ENCODE measurements around the gene CD27. TPM values are rescaled to one million over a fixed set of nuclear protein-coding genes. Genes with fewer than 3 reads are reported as not detected.
"Not testable (repeated sequence)": the region's sequence is repeated elsewhere in the genome, so short reads cannot be mapped to it uniquely, and the experiment has no call there.

CD27 gene
- total RNA-seq, 2 experiments from 2014 or later = 18.0 to 48.3 TPM

GRCh38 chr12:6476489-6476888, 31.7 kb downstream of the CD27 start:
- peaks cover under 1% of the 10 kb centered on the region for H3K4me1 ChIP-seq (ENCODE audit: insufficient read depth, low read length, poor library complexity, severe bottlenecking)
- CTCF ChIA-PET (ENCODE audit: unreplicated experiment) = no interaction called here
- POLR2A ChIA-PET = no interaction called here

GRCh38 chr12:6477601-6478377, 33.0 kb downstream of the CD27 start:
- H2AFZ ChIP-seq (ENCODE audit: low read length); H3K79me2 ChIP-seq (ENCODE audit: insufficient read depth, low read depth, low read length); H3K4me2 ChIP-seq (ENCODE audit: low read length); H3K4me3 ChIP-seq (ENCODE audit: low read depth, low read length, poor library complexity, severe bottlenecking); H3K9me3 ChIP-seq (ENCODE audit: low read length); H4K20me1 ChIP-seq (ENCODE audit: insufficient read depth, low read length); H3K9me2 ChIP-seq (ENCODE audit: insufficient read depth, low read length); BruUV-seq (replicated peaks); H3K4me1 ChIP-seq (ENCODE audit: insufficient read depth, low read length, poor library complexity, severe bottlenecking); intact Hi-C loops (cut with micrococcal nuclease; ENCODE audit: unreplicated experiment); CTCF ChIA-PET (ENCODE audit: unreplicated experiment); DNase-seq (ENCODE audit: low spot score); H3K36me3 ChIP-seq (ENCODE audit: insufficient read depth, low read length); H3K27ac ChIP-seq (ENCODE audit: low read depth, low read length, poor library complexity, severe bottlenecking): not testable (repeated sequence)
- POLR2A ChIA-PET = interaction anchor here (0.7 kb wide), 1 partner anchor 30 kb away, joined by 3 read pairs; no protein-coding TSS in a partner anchor

More at GRCh38 chr12:6476489-6476888, 31.7 kb downstream of the CD27 start:
- no peaks in the 10 kb centered on the region for H3K9me3 ChIP-seq (ENCODE audit: low read length)
- DNase-seq (ENCODE audit: low spot score) = no peak
- H3K36me3 ChIP-seq (ENCODE audit: insufficient read depth, low read length) = no peaks in the 10 kb centered on the region
- no peak overlapping the region for H3K27ac ChIP-seq (ENCODE audit: low read depth, low read length, poor library complexity, severe bottlenecking)
- H3K9me2 ChIP-seq (ENCODE audit: insufficient read depth, low read length) = no peaks in the 10 kb centered on the region
- no peak for TF ChIP-seq EZH2phosphoT487 (IDR thresholded peaks at IDR 0.05; ENCODE audit: borderline replicate concordance, low read depth, low read length)
- TF ChIP-seq, protein P1, sequence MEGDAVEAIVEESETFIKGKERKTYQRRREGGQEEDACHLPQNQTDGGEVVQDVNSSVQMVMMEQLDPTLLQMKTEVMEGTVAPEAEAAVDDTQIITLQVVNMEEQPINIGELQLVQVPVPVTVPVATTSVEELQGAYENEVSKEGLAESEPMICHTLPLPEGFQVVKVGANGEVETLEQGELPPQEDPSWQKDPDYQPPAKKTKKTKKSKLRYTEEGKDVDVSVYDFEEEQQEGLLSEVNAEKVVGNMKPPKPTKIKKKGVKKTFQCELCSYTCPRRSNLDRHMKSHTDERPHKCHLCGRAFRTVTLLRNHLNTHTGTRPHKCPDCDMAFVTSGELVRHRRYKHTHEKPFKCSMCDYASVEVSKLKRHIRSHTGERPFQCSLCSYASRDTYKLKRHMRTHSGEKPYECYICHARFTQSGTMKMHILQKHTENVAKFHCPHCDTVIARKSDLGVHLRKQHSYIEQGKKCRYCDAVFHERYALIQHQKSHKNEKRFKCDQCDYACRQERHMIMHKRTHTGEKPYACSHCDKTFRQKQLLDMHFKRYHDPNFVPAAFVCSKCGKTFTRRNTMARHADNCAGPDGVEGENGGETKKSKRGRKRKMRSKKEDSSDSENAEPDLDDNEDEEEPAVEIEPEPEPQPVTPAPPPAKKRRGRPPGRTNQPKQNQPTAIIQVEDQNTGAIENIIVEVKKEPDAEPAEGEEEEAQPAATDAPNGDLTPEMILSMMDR (conservative IDR thresholded peaks at IDR 0.05; ENCODE audit: low read length) = no peak
- H3K79me2 ChIP-seq (ENCODE audit: insufficient read depth, low read depth, low read length) = no peaks in the 10 kb centered on the region
- H3K4me3 ChIP-seq (ENCODE audit: low read depth, low read length, poor library complexity, severe bottlenecking) = no peak overlapping the region
- no peak overlapping the region for H2AFZ ChIP-seq (ENCODE audit: low read length)
- no peak overlapping the region for H3K4me2 ChIP-seq (ENCODE audit: low read length)
- intact Hi-C loops (cut with micrococcal nuclease; ENCODE audit: unreplicated experiment) = no loop called here
- no peaks in the 10 kb centered on the region for H4K20me1 ChIP-seq (ENCODE audit: insufficient read depth, low read length)
- BruUV-seq (replicated peaks) = no TSS peak

- POLR2A ChIA-PET = no interaction called here
- no peaks in the 10 kb centered on the region for H4K20me1 ChIP-seq (ENCODE audit: insufficient read depth, low read length)
- H3K36me3 ChIP-seq (ENCODE audit: insufficient read depth, low read length) = no peaks in the 10 kb centered on the region
- H2AFZ ChIP-seq (ENCODE audit: low read length) = no peak overlapping the region
- intact Hi-C loops (cut with micrococcal nuclease; ENCODE audit: unreplicated experiment) = no loop called here
- BruUV-seq (replicated peaks) = no TSS peak
- CTCF ChIA-PET (ENCODE audit: unreplicated experiment) = no interaction called here
- no peak overlapping the region for H3K4me3 ChIP-seq (ENCODE audit: low read depth, low read length, poor library complexity, severe bottlenecking)
- no peaks in the 10 kb centered on the region for H3K79me2 ChIP-seq (ENCODE audit: insufficient read depth, low read depth, low read length)
- H3K4me2 ChIP-seq (ENCODE audit: low read length) = no peak overlapping the region
- TF ChIP-seq, protein P1 (conservative IDR thresholded peaks at IDR 0.05; ENCODE audit: low read length) = no peak
- TF ChIP-seq EZH2phosphoT487 (IDR thresholded peaks at IDR 0.05; ENCODE audit: borderline replicate concordance, low read depth, low read length) = no peak
- no peak for DNase-seq (ENCODE audit: low spot score)
- H3K4me1 ChIP-seq (ENCODE audit: insufficient read depth, low read length, poor library complexity, severe bottlenecking) = no peaks in the 10 kb centered on the region
- no peaks in the 10 kb centered on the region for H3K9me3 ChIP-seq (ENCODE audit: low read length)
- H3K27ac ChIP-seq (ENCODE audit: low read depth, low read length, poor library complexity, severe bottlenecking) = no peak overlapping the region
- H3K9me2 ChIP-seq (ENCODE audit: insufficient read depth, low read length) = no peaks in the 10 kb centered on the region
Measured at GRCh38 chr12:6478416-6478815, 33.7 kb downstream of the CD27 start.

Measured in OCI-LY7 (cell line).